HG03342 (cell line): ENCODE data around the gene NSMCE1.

ENCODE experiments used
- ATAC-seq: cut with Tn5 transposase; IDR thresholded peaks from one replicate; pipeline ENCODE4 v1.9.1; 2021; ENCODE audit warnings: mild to moderate bottlenecking, moderate library complexity; ENCODE audit not compliant: unreplicated experiment

NSMCE1 gene

DNA sequence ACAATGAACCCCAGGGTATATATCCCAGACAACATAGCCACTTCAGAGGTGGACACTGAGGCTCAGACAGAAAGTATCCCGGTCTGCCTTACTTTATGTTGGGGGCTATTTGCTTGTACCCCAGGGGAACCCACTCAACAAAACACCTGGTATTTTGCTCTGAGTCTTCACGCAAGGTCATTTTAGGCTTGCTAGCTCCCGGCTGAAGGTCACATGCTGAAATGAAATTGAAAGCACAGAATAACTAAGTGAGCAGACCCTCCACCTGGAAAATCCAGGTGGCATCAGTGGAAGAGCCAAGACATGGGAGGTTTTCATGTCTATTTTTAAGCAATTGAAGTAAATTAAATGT lies 69.4 kb downstream of the NSMCE1 start:
- ATAC-seq: no peak

DNA sequence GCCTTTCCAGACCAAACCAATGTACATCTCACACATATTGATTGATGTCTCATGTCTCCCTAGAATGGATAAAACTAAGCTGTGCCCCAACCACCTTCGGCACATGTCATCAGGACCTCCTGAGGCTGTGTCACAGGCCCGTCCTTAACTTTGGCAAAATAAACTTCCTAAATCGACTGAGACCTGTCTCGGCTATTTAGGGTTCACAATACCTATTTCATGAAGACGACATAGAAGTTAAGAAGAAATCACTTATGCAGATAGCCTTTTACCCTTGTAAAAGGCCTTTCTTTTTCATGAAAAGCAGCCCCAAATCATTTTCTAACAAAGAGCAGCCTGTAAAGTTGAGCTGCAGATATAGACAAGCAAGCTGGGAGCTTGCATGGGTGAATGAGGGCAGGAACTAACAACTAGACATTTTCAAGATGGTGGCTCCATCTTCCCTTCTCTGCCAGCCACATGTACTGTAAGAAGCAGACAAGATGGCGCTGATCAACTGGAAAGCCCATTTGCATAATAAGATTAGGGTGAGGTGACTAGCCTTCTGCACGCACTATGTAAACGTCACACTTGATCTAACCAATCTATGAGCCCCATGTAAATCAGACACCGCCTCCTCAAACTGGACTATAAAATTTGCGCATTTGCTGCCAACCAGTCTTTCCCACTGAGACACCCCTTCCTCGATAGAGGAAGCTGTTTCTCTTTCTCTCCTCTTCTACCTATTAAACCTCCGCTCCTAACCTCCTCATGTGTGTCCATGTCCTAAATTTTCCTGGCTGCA lies 69.9 kb downstream of the NSMCE1 start:
- no peak for ATAC-seq

DNA sequence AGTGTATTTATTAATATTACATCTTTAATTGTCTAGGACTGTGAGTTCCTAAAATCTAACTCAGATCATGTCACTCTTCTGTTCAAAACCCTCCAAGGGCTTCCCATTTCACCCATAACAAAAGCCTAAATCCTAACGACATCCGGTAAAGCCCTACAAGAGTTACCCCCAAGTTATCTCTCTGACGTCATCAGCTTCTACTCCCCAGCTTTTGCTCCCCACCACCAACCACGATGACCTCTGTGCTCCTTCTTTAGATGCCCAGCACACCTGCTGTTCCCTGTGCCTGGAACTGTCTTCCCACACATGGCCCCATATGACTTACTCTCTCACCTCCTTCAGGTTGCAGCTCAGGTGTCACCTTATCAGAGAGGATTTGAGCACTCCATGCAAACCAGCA lies 71.6 kb downstream of the NSMCE1 start:
- ATAC-seq: no peak

DNA sequence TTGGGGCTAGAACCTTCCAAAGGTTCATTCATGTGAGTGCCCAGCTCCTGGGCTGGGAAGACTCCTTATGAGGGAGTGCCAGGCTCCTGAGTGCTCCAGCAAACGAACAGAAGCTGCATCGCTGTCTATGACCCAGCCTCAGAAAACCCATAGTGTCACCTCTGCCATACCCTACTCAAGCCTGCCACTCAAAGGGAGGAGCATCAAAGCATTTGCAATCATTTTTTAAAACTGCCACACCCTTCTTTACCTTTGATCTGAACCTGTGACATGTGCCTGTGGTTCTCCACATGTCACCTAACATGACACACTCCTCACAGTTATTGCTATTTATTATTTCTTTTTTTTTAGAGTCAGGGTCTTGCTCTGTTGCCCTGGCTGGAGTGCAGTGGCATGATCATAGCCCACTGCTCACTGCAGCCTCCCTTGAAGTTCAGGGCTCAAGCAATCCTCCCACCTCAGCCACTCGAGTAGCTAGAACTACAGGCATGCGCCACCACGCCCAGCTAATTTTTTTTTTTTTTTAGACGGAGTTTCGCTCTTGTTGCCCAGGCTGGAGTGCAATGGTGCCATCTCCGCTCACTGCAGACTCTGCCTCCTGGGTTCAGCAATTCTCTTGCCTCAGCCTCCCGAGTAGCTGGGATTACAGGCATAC lies 72.5 kb downstream of the NSMCE1 start:
- no peak for ATAC-seq

DNA sequence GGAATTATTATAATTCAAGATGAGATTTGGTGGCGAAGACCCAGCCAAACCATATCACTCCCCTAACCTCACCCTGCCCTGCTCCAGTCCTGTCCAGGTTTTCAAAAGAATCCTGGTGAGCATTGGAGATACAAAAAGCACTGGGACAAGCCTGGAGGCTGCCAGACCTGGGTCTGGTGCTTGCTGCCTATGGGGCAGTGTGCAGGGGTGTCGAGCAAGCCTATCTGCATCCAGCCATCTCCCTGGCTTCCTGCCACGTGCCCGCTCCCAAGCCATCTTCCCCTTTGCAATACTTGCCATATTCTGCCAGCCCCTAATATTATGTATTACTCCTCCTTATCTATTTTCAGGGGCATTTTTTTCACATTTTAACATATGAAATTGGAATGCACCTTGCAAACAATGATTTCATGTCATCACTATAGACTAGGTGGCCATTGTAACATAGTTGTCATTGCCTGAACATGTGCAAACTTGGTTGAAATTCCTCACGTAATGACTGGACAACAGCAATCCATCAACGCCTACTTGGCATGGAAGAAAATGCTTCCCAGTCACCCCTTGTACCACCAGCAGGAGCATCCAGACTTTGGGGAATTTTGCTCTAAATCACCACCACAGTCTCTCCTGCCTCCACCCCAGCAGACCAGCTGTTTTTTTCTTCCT lies 73.4 kb downstream of the NSMCE1 start:
- ATAC-seq: no peak

DNA sequence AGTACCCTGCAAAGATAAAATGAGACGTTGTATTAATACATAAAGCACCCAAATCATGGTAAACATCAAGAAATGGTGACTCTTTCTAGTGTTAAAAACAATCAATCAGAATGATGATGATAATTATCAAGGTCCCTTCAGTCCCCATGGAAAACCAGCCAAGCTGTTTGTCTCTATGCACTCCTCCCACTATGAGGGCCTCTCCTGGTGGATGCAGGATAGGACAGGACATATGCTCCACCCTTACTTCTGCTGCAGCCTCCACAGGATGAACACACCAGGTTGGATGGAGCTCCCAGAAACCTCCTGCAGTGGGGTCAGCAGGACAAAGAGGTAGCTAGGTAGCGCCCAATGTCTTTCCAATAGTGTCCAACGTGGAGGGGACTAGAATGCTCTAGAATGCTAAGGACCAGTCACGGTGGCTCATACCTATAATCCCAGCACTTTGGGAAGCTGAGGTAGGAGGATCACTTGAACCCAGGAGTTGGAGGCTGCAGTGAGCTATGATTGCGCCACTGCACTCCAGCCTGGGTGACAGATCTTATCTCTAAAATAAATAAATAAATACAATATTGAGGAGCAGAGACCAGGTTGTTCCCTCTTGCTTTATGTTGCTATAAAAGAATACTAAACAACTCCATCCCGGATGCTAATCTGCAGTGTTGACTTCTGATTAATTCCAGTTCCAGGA lies 75.1 kb downstream of the NSMCE1 start:
- ATAC-seq: no peak

DNA sequence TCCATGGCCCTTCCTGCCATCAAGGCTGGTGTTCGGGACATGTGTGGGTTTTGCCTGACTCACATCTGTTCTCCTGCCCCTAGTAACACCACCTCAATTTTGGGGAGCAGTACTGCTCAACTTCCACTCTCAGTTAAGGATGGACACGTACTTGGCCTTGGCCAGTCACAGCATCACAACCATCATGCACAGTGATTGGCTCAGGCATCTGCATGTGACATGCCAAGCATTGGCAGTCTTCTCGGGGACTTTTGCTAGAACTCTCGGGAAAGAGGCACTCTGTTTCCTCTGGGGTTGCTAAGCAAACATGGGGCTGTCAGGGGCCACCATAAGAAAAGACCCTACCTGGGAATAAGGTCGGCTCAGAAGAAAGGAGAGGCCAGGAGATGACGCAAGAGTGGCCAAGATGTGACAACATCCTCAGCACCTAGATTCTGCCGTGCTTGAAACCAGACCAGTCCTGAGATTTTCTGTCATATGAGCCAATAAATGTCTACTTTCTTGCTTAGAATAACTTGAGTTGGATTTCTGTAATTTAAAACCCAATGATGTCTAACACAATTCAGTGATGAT lies 77.1 kb downstream of the NSMCE1 start:
- ATAC-seq: no peak

DNA sequence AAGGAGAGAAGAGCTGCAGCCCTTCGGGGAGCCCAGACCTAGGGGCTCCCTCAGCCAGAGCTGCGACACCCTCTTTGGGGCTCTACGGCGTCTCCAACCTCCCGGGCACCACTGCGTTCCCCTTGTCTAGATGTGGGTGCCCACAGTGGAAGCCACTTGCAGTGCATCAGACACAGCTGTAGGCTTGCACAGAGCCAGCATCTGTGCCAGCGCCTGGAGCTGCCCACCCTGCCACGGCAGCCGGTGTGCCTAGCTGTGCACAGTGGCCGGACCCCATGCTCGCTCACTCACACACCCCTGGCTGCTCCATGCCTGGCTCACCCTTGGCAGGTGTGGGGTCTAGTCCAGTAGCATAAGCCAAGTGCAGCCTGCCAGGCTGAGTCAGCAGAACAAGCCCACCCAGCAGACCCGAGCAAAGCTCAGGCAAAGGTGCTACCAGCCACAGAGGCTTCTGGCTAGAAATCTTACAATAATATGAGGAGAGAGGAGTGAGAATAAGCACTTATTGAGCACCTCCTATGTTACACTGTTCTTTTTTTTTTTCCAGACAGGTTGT lies 78.2 kb downstream of the NSMCE1 start:
- no peak for ATAC-seq

DNA sequence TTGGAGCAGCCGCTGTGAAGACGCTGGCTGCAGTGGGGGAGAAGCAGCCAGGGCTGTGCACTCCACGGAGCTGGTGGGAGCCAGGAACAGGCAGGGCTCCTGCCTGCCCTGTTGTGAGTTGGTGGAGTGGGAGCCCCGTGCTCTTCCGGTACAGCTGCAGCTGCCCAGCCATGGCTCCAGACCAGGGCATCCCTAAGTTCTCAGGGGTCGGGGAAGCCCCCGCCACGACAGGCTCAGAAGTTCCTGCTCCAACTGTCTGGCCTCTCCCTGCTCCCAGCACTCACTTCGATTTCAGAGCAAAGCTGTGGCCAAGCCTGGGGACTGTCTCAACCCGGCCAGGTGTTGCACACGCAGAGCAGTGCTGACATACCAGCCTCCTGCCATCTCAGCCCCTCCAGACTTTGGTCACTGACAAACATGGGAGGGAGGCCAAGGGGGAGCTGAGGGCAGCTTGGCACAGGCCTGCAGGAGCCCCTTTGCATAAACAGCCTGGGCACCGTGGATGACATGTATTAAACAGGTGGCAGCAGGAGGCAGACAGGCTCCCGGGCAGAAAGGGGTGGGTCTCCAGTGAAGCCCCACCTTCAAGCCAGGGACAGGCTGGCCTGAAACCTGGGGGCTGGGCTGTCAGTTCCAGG lies 79.1 kb downstream of the NSMCE1 start:
- no peak for ATAC-seq

DNA sequence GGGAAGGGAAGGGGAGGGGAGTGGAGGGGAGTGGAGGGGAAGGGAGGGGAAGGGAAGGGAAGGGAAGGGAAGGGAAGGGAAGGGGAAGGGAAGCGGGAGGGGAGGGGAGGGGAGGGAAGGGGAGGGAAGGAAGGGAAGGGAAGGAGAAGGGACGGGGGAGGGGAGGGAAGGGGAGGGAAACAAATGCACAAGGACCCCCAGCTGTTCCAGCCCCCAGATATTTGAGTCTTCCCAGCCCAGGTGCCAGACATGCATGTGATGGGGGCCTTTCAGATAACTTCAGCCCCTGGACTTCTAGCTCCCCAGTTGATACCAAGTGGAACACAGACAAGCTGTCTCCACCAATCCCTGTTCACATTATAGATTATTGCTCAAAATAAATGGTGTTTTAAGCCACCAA lies 79.9 kb downstream of the NSMCE1 start:
- no peak for ATAC-seq

DNA sequence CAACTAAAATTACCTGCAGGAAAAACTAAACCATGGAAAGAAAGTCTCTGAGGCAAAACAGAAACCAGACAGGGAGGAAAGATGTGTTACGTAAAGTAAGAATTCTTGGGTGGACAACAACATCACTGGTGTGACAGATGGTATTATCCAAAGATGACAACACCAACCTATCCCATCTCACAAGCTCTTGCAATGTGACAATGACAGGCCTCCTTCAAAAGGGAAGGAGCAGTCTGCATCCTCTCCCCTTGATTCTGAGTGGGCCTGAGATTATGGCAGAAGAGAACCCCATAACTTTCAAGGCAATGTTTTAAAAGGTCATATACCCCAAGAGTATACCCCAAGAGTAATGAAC lies 82.8 kb downstream of the NSMCE1 start:
- ATAC-seq: no peak

DNA sequence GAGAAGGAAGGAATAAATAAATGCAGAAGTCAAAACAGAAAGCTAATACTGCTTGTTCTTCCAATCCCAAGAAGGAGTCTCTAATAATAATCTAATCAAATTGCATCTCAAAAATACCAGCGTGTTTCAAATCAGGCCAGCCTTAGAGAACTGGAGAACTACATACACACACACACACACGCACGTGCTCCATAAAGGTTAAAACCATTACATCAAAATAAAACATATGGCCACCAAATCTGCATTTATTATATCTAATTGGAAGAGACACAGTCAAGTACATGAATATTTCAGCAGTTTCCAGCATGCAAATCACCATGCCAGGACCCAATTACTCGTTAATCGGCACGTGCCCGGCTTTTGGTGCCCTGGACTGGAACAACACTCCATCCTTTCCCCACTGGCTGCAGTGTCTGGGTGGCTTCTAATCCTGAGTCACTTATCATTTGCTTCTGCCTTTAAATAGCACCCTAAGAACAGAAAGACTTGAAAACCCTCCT lies 85.6 kb downstream of the NSMCE1 start:
- ATAC-seq: no peak

DNA sequence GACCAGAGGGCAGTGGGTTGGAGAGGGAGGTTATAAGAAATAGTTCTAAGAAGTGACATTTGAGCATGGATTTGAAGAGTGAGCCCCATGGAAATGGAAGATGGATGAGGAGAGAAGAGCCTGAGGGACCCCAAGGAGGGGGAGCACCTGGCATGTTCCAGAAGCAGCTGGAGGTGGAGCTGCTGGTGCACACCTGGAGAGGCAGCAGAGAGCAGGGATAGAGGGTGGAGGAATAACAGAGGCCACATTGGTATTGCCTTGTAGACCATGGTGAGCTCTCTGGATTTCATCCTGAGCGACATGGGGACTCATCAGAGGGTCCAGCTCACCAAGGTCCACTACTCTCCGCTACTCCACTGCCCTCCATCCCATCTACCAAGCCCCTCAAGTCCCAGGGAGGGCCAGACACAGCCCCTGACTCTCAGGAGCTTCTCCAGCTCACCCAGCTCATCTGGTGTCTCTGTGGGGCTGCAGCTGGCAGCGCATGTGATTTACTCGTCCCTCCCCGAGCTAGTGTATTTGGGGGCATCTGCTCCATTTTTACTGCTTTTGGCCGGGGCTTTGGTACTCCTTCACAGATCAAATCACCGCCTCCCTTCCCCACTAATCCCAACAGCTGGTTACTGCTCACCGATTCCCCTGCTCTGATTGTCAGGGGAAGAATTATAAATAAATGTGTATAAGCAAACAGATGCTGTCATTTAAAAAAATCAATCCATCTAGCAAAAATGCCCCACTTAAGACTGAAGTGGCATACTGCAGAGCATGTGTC lies 87.4 kb downstream of the NSMCE1 start:
- no peak for ATAC-seq

DNA sequence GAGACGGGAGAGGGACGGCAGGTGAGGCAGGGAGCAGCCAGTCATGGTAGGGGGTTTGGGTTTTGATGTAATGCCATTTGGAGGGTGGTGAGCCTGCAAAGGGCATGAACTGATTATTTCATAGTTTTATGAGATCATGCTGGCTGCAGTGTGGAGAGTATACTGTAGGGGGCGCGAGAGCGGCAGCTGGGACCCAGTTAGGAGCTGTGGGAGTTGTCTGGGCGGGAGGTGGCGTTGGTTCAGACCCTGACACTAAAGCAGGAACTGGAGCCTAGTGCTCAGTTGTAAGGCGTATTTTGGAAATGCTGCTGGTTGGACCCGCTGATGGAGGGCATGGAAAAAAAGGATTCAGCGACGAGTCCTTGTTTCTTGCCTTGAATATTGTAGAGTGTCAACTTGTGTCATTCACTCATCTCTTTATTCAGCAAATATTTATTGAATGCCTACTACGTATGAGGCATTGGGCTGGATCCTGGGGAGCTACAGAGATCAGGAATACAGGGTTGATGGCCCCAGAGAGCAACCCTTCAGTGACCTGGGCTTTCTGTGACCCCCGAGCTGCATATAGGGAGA lies 89.0 kb downstream of the NSMCE1 start:
- ATAC-seq: peak; percentile 39

DNA sequence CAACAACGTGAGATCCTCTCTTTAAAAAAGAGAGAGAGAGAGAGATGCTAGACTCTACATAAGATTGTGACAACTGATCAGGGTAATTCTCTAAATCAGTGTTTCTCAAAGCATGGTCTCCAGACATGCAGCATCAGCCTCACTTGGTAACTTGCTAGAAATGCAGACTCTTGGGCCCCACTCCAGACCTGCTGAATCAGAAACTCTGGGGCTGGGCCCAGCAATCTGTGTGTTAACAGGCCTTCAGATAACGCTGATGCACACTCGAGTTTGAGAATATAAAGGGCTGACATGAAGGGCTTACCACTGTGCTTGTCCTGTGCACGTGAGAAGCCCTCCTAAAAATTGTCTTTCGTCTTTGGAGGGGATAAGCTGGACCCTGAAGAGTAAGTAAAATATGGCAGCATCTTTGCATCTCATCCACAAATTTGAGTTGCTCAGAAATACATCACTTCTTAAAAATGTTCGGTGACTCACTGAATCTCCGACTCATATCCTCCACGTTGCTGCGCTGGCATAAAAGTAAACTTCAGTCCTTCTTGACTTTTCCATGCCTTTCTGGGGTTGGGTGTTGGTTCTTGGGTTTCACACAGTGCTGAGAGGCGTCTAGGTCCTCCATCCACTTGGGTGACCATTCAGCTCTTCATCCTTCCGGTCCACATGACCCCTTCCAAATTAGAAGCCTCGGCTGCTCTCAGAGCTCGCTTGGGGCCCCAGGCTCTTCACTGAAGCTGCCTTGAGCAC lies 91.4 kb downstream of the NSMCE1 start:
- ATAC-seq: no peak

DNA sequence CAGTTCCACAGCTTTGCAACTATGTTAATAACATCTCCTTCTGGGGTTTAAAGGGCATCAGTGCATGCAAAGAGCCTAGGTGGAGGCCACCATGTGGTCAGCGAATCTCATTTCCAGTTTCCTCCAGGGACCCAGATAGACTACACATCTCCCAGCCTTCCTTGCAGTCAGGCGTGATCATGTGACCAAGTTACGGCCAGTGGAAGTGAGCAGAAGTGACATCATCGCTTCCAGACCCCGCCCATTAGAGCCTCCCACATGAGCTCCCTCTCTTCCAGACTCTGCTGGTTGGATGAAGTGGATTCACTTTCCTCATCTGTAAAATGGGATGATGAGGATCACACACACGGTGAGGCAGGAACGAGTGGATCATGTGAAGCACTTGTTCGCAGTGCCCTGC lies 92.7 kb downstream of the NSMCE1 start:
- ATAC-seq: no peak
